Cardiac fibroblast (primary cell): ENCODE data around the gene ZC3H7B.

Experiments used
- DNase-seq, 2 donors: peaks; one replicate each; pipeline versions ENCODE4 v3.0.0 to v3.0.0-alpha.2; 2010; ENCODE audit warnings: low read depth in 2 of 2
- H3K4me3 ChIP-seq, 2 donors: replicated peaks in 1 of 2; 1 replicate in 1 of 2; 2 replicates in 1 of 2; pipeline ENCODE4 v1.5.1; 2011; ENCODE audit warnings: low read depth in 2 of 2, low read length in 2 of 2, mild to moderate bottlenecking in 2 of 2, moderate library complexity in 1 of 2
- TF ChIP-seq, protein P1 (sequence below): IDR thresholded peaks from one replicate; pipeline ENCODE4 v1.5.1; 2011; ENCODE audit warnings: low read depth, mild to moderate bottlenecking, low read length, inconsistent platforms

Gene ZC3H7B

GRCh38 chr22:41271787-41272186 lies 29.5 kb upstream of the ZC3H7B start:
- DNase-seq: no peak
- H3K4me3 ChIP-seq: no peak overlapping the region
- TF ChIP-seq, protein P1, sequence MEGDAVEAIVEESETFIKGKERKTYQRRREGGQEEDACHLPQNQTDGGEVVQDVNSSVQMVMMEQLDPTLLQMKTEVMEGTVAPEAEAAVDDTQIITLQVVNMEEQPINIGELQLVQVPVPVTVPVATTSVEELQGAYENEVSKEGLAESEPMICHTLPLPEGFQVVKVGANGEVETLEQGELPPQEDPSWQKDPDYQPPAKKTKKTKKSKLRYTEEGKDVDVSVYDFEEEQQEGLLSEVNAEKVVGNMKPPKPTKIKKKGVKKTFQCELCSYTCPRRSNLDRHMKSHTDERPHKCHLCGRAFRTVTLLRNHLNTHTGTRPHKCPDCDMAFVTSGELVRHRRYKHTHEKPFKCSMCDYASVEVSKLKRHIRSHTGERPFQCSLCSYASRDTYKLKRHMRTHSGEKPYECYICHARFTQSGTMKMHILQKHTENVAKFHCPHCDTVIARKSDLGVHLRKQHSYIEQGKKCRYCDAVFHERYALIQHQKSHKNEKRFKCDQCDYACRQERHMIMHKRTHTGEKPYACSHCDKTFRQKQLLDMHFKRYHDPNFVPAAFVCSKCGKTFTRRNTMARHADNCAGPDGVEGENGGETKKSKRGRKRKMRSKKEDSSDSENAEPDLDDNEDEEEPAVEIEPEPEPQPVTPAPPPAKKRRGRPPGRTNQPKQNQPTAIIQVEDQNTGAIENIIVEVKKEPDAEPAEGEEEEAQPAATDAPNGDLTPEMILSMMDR: no peak

DNA sequence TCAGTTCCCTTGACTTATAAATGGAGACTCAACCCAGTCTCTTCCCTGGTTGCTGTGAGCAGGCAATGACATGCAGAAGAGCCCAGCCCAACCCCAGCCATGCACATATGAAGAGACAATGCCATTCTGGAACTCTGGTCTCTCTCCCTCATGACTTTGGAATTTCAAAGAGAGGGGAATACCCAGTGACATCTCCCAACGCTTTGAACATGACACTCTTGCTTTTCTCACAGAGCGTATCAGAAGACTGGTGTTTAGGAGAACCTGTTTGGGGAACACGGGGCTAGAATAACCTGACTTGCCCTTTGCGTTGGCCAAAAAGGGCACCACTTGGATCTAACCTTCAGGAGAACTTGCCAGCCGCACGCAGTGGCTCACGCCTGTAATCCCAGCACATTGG lies 28.2 kb upstream of the ZC3H7B start:
- TF ChIP-seq, protein P1: no peak
- no peak overlapping the region for H3K4me3 ChIP-seq
- DNase-seq: no peak

- TF ChIP-seq, protein P1: no peak
- no peak overlapping the region for H3K4me3 ChIP-seq
- no peak for DNase-seq
Measured at GRCh38 chr22:41274856-41275255, 26.5 kb upstream of the ZC3H7B start.

- no peak for DNase-seq
- no peak overlapping the region for H3K4me3 ChIP-seq
- TF ChIP-seq, protein P1: no peak
Measured at GRCh38 chr22:41280065-41280464, 21.3 kb upstream of the ZC3H7B start.

- DNase-seq: no peak
- H3K4me3 ChIP-seq: no peak overlapping the region
- TF ChIP-seq, protein P1: no peak
Measured at GRCh38 chr22:41280854-41281253, 20.5 kb upstream of the ZC3H7B start.

DNA sequence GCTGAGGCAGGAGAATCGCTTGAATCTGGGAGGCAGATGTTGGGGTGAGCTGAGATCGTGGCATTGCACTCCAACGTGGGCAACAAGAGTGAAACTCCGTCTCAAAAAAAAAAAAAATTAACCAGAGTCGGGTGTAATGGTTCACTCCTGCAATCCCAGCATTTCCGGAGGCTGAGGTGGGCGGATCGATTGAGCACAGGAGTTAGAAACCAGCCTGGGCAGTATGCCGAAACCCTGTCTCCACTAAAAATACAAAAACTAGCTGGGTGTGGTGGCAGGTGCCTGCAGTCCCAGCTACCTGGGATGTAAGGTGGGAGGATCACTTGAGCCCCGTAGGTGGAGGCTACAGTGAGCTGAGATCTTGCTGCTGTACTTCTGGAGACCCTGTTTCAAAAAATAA lies 16.9 kb upstream of the ZC3H7B start:
- H3K4me3 ChIP-seq: peak overlapping the region in 1 of 2 donors; percentile 89
- DNase-seq: no peak
- TF ChIP-seq, protein P1: no peak

GRCh38 chr22:41285441-41285819 lies 15.9 kb upstream of the ZC3H7B start:
- TF ChIP-seq, protein P1: no peak
- peak; percentile 78 to 93 for DNase-seq

More at GRCh38 chr22:41285441-41285819, 15.9 kb upstream of the ZC3H7B start:
- H3K4me3 ChIP-seq: peak overlapping the region; percentile 89 to 96
